ENCODE results near the gene TET2.

TET2 gene

GRCh38 chr4:105146276-105147015 lies at the start of gene TET2:
TSS of gene TET2 (plus strand) at chr4:105146876. CDS start at chr4:105233943, 87,067 bp downstream.
- DNase-seq (ENCODE audit: low read depth): peak; percentile 68

- DNase-seq (ENCODE audit: low read depth): no peak
These were observed 44.7 kb upstream of the TET2 start for GRCh38 chr4:105102016-105102415.

- DNase-seq (ENCODE audit: low read depth): no peak
These were observed 40.2 kb upstream of the TET2 start for GRCh38 chr4:105106426-105106825.

- no peak for DNase-seq (ENCODE audit: low read depth)
These were observed 39.4 kb upstream of the TET2 start for GRCh38 chr4:105107095-105107856.

- DNase-seq (ENCODE audit: low read depth): no peak
These were observed 37.7 kb upstream of the TET2 start for GRCh38 chr4:105108971-105109370.

DNA sequence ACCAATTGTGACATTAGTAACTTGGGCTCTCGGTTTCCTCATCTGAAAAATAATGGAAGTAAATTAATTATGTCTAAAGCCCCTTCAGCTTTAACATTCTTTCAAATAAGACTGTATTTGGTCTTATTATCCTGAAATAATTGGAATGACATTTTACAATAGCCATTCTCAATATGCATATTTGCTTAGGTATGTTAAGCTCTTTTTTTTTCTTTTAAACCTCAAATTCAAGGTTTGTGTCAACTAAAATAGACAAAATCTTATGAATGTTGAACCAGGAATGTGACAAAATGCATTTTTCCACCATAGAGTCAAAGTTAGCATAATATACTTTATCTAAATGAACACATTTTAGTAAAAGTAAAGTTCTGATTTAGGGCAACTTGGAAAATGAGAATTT lies 34.4 kb upstream of the TET2 start:
- no peak for DNase-seq (ENCODE audit: low read depth)

- no peak for DNase-seq (ENCODE audit: low read depth)
These were observed 32.9 kb upstream of the TET2 start for GRCh38 chr4:105113800-105114199.

- no peak for DNase-seq (ENCODE audit: low read depth)
These were observed 29.9 kb upstream of the TET2 start for GRCh38 chr4:105116616-105117319.

DNA sequence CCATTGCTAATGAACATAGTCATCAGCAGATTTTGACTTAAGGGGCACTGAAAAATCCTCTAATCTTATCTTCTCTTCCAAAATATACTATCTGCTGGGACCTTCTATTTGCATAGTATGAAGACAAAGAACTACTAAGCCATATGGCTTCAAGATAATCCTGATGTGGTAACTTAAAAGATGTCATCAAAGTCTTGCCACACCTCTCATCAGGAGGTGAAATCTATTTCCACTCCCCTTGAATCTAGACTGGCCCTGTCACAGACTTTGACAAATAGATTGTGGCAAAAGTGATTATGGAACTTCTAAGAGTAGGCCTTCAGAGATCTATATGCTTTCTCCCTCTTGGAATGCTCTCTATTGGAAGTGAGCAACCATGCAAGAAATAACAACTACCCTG lies 27.3 kb upstream of the TET2 start:
- no peak for DNase-seq (ENCODE audit: low read depth)

DNA sequence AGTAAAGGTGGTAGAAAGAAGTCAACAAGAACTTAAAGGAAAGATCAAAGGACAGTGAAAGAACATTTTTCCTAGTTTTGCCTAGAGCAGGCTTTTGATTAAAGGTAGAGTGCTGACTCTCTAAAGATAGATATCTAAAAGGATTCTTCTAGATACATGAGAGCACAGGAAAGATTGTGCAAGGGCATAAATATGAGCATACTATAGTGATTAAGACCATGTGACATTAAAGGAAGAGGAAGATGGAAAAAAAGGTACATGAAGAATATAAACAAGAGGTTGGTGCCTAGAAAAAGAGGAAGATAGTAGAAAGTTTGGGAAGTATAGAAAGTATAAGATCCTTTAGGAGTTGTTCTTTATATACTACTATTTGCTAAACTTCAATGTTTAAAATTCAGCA lies 26.1 kb upstream of the TET2 start:
- no peak for DNase-seq (ENCODE audit: low read depth)

DNA sequence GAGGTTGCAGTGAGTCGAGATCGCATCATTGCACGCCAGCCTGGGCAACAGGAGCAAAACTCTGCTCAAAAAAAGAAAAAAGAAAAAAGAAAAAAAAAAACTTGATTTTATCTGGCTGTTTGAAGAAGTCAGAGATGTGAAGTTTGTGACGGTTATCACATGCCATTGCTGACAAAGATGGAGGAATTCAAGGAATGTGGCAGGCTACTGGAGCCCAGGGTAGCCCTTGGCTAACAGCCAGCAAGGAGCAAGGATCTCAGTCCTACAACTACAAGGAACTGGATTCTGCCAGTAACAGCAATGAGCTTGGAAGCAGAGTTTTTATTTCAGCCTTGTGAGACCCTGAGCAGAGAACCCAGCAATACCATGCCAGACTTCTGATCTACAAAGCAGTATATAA lies 24.3 kb upstream of the TET2 start:
- no peak for DNase-seq (ENCODE audit: low read depth)

DNA sequence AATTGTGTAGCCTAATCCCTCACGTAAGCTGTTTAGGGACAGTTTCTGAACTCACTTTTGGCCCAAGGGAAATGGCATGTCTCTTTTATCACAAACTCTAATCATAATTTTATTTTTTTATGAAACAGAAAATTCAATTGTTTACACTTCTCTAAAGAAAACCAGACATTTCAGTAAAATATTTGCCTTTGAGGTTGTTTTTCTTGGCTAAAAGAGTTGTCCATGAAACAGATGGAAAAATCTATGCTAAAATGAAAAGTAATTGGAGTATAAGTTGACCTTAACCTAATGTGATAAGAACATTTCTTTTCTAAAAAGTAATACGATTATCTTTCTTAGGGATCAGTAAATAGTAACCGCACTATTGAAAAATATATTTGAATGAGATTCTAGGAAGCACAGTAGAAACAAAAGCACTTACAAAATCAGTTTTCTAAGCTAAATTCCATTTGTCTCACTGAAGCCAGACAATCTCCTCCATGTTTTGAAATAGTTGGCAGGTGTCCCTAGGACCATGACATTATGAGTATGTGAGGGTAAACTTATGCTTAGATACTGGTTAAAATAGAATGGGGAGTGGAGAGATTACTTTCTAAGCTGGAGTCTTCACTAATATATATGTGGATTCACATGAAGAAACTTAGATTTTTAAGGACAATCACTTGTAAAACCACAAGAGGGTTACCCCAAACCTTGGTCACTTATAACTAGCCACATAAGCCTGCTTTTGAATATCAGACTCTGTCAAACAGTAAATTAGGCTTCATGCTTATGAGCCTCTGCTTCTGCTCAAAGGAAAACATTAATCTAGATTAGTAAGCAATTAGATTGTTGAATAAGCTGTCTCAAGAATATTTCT lies 20.1 kb upstream of the TET2 start:
- DNase-seq (ENCODE audit: low read depth): no peak

GRCh38 chr4:105127170-105127445 lies 19.6 kb upstream of the TET2 start:
- DNase-seq (ENCODE audit: low read depth): no peak

GRCh38 chr4:105128208-105128607 lies 18.5 kb upstream of the TET2 start:
- DNase-seq (ENCODE audit: low read depth): no peak

DNA sequence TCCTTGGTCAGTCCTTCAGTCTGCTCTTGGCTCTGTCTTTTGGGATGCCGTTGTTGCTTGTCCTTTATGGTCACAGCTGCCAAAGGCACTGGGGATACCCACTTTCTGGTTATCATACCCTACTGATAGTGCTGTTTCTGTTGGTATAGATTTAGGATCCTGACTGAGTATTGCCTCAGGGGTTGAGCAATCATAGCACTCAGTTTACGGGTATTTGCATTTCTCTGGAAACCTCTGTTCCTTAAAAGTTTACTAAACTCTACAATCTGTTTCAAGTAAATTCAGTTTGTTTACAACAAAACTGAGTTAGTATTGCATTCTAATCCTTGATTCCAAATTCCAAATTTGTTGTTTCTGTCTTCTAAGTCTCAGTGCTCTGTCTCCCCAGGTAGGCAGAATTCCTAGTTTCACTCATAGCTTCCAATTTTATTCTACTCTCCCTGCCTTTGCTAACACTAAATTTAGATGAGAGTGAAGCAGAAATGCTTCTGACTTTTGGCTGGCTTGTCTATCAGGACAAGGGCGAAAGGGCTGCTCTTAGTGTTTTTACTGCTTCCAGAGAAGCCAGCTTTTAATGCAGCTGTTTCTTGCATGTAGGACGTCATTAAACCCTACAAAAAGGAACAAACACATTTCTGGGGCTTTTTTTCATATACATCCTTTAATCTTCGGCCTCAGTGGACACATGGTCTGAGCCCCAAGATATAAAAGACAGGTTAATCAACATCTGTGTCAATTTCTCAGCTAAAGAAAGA lies 17.2 kb upstream of the TET2 start:
- no peak for DNase-seq (ENCODE audit: low read depth)

DNA sequence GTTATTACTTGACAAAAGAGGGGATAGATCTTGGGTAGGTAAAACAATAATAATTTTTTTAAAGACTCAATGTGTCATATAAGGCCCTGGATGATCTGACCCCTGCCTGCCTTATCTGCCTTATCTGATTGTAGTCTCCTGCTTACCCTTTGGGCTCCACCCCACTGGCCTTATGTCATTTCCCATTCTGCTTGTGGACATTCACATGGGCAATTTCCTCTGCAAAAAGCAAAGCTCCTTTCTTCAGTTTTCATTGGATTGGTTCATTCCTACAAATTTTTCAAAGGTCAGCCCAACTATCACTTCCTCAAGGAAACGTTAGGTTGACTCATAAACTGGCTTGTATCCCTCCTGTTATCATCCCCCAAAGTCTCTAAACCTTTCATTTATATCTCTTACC lies 15.7 kb upstream of the TET2 start:
- no peak for DNase-seq (ENCODE audit: low read depth)

DNA sequence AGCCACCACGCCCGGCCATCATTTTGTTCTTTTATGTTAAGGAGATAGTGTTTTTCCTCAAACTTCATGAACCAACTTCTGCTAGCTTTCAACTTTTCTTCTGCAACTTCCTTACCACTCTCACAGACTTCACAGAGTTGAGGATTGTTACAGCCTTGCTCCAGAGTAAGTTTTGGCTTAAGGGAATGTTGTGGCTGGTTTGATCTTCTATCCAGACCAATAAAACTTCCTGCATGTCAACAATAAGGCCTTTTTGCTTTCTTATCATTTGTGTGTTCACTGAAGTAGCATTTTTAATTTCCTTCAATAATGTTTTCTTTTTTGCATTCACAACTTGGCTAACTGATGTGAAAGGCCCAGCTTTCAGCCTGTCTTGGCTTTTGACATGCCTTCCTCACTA lies 12.7 kb upstream of the TET2 start:
- DNase-seq (ENCODE audit: low read depth): no peak

DNA sequence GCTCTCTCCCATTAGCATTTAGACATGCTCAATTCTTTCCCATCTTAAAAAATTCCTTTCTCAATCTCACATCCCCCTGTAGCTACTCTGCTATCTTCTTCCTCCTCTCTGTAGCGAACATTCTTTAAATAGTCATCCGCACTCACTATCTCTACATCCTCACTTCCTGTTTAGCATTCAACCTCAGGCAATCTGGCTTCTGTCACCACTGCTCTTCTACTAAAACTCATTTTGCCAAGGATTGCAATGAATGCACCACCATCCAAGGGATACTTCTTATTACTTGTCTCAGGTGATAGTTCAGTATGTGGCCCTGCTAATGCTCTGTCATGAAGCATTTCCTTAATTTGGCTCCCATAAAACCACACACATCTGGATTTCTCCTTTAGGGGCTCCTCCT lies 10.9 kb upstream of the TET2 start:
- DNase-seq (ENCODE audit: low read depth): no peak

DNA sequence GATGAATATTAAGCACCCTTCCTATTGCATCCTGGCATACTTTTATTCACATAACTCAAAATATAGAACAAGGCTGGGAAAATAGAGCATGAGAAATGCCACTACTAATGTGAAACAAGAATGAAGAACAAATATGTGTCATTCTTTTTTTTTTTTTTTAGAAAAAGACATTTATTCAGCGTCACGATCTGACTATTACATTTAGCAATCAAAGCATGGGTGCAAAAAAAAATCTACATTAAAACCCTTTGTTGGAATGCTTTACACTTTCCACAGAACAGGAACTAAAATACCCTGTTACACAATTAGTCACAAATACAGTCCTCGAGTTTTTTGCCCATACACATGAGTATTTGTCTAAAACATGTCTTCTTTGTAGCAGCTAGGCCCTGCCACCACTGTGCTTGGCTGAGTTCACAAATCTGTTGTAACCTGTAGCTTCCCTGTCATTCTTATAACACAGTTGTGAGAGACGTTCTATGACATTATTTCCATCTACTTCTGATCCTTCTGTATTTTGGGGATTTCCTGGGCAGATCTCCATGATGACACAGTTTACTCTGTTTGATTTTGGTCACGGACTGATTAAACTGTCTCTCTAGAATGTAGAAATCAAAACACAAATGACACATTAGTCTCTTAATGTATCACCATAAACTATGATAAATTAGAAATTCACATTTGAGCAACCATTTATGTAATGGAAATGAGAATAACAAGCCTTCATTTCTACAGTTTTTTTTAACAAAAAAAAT lies 9.4 kb upstream of the TET2 start:
- no peak for DNase-seq (ENCODE audit: low read depth)

DNA sequence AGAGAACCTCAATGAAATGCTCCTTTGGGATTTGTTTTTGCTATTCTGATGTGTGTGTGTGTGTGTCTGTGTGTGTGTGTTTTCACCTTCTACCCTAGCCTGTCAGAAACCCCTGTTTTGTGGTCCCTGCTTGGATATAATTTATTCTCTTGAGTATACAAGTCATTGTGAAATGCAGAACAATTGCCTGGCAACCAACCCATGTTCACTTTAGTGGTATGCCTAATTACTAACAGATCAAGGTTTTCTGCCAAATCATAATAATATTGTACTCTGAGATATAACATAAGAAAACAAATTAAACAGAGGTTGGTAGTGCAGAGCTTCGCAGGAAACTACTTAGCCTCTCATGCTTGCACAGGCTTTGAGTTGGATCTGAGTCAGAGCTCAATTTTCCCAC lies 7.0 kb upstream of the TET2 start:
- no peak for DNase-seq (ENCODE audit: low read depth)
